Omental fat pad (tissue), 4 donors: Measurements from ENCODE around the gene KIR3DL1. TPM values are rescaled to one million over a fixed set of nuclear protein-coding genes. Genes with fewer than 3 reads are reported as not detected.
"Not testable (repeated sequence)": the region's sequence is repeated elsewhere in the genome, so short reads cannot be mapped to it uniquely, and the experiment has no call there.

Experiments
- ATAC-seq: fragments of 150-250 bp; one replicate; pipeline ENCODE4 v1.9.1; 2016; ENCODE audit warnings: mild to moderate bottlenecking, moderate library complexity; ENCODE audit not compliant: low FRiP score
- DNase-seq: peaks from one replicate; pipeline ENCODE4 v3.0.0-alpha.2; 2019; ENCODE audit warnings: low spot score
- CTCF ChIP-seq, 3 donors: fragments of 450-650 bp; IDR thresholded peaks; one replicate each; pipeline ENCODE4 v1.5.1; 2016 to 2017; ENCODE audit warnings: antibody characterized with exemption in 3 of 3, mild to moderate bottlenecking in 3 of 3, moderate library complexity in 2 of 3
- total RNA-seq, 4 donors: library from RNA; depleted of rRNA; stranded (reverse); fragments of >200 nt; gene quantifications; one replicate each; pipeline ENCODE4 v1.1.0, GENCODE V29; 2016

The KIR3DL1 gene
- total RNA-seq, 4 donors from 2014 or later, result 0.38 TPM; not detected in 3

GRCh38 chr19:54806516-54806838 lies 9.8 kb upstream of the KIR3DL1 start:
- DNase-seq, result no peak
- no peak for ATAC-seq
- no peak for TF ChIP-seq CTCF (IDR thresholded peaks at IDR 0.05)

- ATAC-seq, DNase-seq: not testable (repeated sequence)
Observed at GRCh38 chr19:54814571-54814970, 1.7 kb upstream of the KIR3DL1 start.

- no peak for TF ChIP-seq CTCF (IDR thresholded peaks at IDR 0.05)
- DNase-seq (no peak), ATAC-seq (no peak)
Observed at GRCh38 chr19:54817670-54818536, 1.6 kb downstream of the KIR3DL1 start.

GRCh38 chr19:54824416-54824815 lies 8.1 kb downstream of the KIR3DL1 start:
- not testable (repeated sequence) for DNase-seq, ATAC-seq

GRCh38 chr19:54825326-54825725 lies 9.1 kb downstream of the KIR3DL1 start:
- not testable (repeated sequence) for ATAC-seq, DNase-seq

GRCh38 chr19:54828064-54828463 lies 11.8 kb downstream of the KIR3DL1 start:
- not testable (repeated sequence) for DNase-seq, ATAC-seq

GRCh38 chr19:54832496-54832895 lies 16.2 kb downstream of the KIR3DL1 start, which contains the start of gene KIR2DS4:
KIR2DS4 (plus strand) TSS chr19:54832676.
- not testable (repeated sequence) for DNase-seq, ATAC-seq

- not testable (repeated sequence) for DNase-seq, ATAC-seq
Observed at GRCh38 chr19:54835126-54835525, 18.9 kb downstream of the KIR3DL1 start.

- not testable (repeated sequence) for ATAC-seq, DNase-seq
Observed at GRCh38 chr19:54837522-54837921, 21.3 kb downstream of the KIR3DL1 start.

- not testable (repeated sequence) for ATAC-seq, DNase-seq
Observed at GRCh38 chr19:54843171-54843570, 26.9 kb downstream of the KIR3DL1 start.

GRCh38 chr19:54850061-54850640 lies 33.9 kb downstream of the KIR3DL1 start, which contains the start of gene KIR3DL2:
KIR3DL2 (plus strand) TSS chr19:54850443; CDS start chr19:54850476, 33 bp downstream.
- DNase-seq, ATAC-seq: not testable (repeated sequence)

- TF ChIP-seq CTCF (IDR thresholded peaks at IDR 0.05), result no peak
- no peak for DNase-seq
Observed at GRCh38 chr19:54850930-54851329, 34.7 kb downstream of the KIR3DL1 start.

More at GRCh38 chr19:54850930-54851329, 34.7 kb downstream of the KIR3DL1 start:
- no peak for ATAC-seq
